ENCODE measurements around the gene PANX2.

PANX2 gene

DNA sequence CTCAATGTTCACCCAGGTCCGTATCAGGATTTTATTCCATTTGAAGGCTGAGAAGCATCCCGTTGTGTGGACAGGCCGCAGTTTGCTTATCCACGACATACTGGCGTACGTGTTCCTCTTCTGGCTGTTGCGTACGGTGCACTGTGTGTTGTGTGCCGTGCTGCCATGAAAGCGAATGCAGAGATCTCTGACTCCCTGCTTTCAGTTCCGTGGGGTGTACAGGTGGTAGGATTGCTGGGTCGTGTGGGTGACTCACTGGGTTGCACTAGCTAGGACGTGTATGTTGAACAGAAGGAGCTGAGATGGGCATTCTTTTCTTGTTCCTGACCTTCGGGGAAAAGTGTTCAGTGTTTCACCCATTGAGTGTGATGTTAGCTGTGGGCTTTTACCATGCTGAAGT lies 40.6 kb downstream of the PANX2 start:
- DNase-seq (ENCODE audit: low read depth in 2 of 2), result no peak

- no peak for DNase-seq (ENCODE audit: low read depth in 2 of 2)
Observed at GRCh38 chr22:50213263-50213662, 42.7 kb downstream of the PANX2 start.

GRCh38 chr22:50215297-50216054 lies 44.9 kb downstream of the PANX2 start:
- DNase-seq (ENCODE audit: low read depth in 2 of 2), result no peak

DNA sequence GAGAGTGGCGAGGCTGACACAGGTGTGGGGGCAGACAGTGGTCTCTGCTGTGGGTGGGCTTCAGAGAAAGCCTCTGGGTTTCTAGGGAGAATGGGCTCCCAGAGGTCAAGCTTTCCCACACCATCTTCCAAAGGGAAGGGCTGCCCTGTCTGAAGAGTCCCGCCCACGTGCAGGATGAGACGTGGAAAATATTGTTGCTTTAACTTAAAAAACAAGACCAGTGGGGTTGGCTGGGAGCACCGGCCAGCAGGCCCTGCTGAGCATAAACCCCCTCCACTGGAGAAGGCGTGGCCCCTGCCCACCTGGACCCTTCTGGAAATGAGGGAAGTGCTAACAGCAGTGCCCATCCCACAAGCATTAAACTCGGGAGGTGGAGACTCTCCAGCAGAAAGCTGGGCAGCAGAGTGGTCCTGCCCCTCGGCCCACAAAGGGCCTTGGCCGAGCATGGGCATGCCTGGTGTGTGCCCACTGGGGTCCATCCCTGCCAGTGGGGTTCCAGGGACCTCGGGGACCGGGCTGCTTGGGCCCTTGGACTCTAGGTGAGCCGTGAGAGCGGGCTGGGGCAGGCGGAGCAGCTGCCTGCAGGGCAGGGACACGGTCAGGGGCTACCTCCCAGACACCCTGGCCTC lies 45.6 kb downstream of the PANX2 start:
- DNase-seq (ENCODE audit: low read depth in 2 of 2), result no peak

DNA sequence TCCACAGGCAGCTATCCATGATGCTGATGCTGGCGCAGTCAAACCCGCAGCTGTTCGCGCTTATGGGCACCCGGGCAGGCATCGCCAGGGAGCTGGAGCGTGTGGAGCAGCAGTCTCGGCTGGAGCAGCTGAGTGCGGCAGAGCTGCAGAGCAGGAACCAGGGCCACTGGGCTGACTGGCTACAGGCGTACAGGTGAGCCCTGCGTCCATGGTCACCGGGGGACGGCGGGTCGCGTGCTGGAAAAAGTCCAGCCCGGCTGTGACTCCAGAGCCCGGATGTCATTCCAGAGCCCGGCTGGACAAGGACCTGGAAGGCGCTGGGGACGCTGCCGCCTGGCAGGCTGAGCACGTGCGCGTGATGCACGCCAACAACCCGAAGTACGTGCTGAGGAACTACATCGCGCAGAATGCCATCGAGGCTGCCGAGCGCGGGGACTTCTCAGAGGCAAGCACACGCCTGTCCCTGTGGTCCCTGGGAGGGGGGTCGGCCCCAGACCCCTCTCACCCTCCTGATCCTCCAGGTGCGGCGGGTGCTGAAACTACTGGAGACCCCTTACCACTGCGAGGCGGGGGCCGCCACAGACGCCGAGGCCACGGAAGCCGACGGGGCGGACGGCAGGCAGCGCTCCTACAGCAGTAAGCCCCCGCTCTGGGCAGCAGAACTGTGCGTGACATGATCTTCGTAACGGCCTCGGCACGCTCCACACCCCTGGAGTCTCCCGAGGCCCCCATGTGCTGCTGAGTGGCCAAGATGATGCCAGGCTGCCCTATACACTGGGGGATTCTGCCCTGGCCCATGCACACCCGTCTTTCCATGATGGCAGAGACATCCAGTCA lies 46.4 kb downstream of the PANX2 start:
- no peak for DNase-seq (ENCODE audit: low read depth in 2 of 2)

DNA sequence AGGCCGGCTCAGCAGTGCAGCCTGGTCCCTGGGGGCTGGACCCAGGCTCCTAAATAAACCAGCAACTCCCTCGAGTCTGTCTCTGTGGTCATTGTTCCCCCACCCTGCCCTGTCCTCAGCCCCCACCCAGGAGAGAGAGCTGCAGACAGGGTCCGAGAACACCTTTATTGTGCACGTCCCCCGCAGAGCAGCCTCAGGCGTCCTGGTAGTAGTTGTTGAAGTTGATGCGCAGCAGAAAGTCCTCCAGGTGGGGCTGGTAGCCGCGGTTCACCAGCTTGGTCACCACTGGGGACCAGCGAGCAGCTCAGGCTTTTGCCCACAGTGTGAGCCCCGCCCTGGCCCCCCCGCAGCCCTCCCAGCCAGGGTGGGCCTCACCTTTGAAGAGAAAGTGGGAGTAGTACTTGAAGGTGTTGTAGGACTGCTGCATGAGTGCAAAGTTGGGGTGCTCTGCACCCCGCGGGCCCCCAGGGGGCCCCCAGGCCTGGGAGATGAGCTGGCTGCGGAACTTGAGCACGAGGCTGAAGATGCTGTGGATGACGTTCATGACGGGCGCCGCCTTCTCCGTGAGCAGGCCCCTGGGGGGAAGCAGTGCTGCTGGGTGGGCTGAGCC lies 47.1 kb downstream of the PANX2 start:
- DNase-seq (ENCODE audit: low read depth in 2 of 2), result no peak

DNA sequence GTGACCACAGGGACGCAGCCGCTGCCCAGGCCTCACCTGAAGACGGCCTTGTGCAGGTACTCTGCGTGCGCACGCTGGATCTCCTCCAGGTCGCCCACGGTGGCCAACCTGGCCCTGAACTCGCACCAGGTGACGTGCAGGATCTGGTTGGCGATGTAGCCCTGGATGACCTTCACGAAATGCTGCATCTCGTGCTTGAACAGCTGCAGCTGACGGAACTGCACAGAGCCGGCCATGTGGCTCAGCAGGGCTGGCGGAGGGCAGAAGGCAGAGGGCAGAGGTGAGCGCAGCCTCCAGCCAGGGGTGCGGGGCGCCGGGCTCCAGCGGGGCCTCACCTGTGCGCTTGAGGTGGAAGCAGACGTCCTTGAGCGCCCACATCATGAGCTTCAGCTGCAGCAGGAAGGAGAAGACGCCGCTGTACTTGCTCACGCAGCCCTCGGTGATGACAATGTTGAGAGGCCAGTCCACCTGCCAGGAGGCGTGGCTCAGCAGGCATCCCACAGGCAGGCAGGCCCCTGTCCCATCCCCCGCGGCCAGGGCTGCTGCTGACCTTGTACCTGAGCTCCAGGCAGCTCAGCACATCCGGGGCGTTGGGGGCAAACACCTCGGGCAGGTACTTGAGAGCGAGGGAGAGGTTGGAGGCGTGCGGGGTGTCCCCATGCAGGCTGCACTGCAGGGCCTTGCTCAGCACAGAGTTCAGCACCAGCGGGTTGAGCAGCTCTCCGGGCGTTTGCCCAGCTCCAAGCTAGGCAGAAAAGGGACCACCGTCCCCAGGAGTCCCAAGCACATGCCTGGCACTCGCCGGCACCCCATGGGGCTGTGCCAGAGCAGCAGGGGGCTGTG lies 47.8 kb downstream of the PANX2 start:
- DNase-seq (ENCODE audit: low read depth in 2 of 2), result no peak

- DNase-seq (ENCODE audit: low read depth in 2 of 2), result no peak
Observed at GRCh38 chr22:50218996-50219727, 48.6 kb downstream of the PANX2 start.

GRCh38 chr22:50219800-50220602 lies 49.5 kb downstream of the PANX2 start:
- no peak for DNase-seq (ENCODE audit: low read depth in 2 of 2)

DNA sequence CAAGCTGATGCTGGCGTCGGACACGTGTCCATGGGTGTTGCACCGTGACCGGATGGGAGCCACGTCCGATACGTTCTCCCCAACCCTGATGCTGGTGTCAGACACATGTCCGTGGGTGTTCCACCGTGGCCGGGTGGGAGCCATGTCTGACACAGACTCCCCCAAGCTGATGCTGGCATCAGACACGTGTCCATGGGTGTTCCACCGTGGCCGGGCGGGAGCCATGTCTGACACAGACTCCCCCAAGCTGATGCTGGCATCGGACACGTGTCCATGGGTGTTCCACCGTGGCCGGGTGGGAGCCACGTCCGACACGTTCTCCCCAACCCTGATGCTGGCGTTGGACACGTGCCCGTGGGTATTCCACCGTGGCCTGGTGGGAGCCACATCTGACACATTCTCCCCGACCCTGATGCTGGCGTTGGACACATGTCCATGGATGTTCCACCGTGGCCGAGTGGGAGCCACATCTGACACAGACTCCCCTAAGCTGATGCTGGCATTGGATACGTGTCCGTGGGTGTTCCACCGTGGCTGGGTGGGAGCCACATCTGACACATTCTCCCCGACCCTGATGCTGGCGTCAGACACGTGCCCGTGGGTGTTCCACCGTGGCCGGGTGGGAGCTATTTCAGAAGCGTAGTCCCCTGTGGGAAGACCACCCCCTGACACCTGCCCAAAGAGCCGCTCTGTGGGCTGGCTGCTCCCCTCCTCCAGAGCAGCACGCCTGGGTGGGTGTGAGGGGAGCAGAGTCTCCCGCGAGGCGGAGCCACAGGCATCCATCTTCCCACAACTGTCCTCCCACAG lies 50.3 kb downstream of the PANX2 start:
- DNase-seq (ENCODE audit: low read depth in 2 of 2), result no peak

DNA sequence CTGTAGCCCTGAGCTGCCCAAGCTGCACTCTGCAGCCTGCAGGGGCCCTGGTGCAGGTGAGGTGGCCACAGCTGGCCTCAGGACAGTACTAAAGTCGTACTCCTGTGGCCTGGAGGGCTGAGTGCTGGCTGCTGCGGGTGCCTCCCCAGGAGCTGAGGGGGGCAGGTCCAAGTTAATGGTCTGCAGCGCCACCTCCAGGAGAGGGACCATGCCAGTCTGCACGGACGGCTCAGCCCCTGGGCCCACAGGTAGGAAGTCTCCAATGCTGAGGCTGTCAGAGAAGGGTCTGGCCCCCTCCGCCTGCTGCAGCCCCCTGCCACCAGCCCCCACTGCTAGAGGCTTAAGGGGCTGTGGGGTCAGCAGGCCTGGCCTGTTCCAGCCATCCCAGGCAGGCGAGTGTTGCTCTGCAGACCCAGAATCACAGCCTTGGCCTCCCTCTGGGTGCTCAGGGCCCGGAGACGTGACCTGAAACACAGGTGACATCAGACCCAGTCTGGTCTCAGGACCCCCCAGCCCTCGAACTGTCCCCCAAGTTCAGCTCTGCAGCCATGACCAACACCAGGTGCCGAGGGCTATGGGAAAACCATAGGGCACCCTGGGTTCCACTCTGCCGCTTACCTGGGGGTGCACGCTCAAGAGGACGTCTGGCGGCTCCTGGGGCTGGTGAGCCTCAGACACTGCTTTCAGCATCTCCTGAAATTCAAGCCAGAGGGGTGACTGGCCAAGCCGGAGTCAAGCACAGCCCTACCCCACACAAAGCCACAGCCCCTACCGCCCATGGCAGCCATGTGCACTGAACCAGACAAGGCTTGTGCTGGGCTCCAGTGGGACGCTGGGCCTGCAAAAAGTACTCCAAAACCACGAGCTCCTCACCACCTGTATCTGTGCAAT lies 51.1 kb downstream of the PANX2 start:
- DNase-seq (ENCODE audit: low read depth in 2 of 2), result no peak

DNA sequence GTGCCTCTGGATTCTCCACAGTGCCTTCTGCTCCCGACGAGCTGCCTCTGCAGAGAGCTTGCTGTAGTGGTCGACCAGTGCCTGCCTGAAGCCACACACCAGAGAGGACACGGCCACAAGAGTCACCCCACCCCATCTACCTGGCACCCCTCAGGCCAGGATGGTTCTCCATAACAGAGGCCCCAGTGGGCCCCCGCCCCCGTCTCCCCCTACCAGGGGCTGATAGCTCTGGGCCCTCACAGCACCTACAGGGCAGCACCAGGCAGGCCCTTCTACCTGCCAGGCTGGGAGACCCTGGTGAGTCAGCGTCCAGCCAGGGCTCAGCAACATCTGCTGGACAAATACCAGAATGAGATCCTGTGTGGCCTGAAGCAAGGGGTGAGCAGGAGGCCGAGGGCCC lies 52.0 kb downstream of the PANX2 start:
- no peak for DNase-seq (ENCODE audit: low read depth in 2 of 2)

GRCh38 chr22:50224071-50224470 lies 53.5 kb downstream of the PANX2 start:
- no peak for DNase-seq (ENCODE audit: low read depth in 2 of 2)

- DNase-seq (ENCODE audit: low read depth in 2 of 2), result no peak
Observed at GRCh38 chr22:50225200-50225969, 54.9 kb downstream of the PANX2 start.

DNA sequence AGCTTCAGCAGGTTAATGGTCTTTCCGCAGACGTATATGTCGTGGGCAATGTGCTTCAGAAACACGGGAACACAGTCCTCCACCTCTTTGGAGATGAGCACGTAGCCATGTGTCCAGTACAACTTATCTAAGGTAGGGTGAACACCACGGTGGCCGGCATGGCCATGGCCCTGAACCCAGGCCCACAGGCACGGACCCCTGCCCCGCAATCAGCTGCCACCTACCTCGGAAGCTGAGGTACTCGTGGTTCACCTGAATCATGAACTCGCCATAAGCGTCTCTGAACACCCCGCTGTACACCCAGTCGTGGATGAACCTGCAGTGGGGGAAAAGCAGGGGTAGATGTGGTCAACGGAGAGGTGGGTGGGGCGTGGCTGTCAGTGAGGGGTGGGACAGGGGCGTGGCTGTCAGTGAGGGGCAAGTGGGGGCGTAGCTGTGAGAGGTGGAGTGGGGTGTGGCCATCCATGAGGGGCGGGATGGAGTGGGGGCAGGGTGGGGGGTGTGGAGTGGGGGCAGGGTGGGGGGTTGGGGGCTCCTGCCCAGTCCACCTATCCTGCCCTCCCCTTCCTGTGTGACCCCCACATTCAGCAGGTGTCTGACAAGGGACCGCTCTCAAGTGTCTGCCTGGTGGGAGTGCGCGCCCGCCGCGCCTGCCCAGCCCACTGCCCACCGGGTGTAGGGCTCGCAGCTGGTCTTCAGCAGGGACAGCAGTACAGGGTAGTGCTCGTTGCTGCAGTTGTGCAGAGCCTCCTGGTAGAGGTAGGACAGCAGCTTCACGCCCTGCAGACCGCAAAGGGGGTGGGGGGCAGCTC lies 55.7 kb downstream of the PANX2 start:
- DNase-seq (ENCODE audit: low read depth in 2 of 2), result no peak

DNA sequence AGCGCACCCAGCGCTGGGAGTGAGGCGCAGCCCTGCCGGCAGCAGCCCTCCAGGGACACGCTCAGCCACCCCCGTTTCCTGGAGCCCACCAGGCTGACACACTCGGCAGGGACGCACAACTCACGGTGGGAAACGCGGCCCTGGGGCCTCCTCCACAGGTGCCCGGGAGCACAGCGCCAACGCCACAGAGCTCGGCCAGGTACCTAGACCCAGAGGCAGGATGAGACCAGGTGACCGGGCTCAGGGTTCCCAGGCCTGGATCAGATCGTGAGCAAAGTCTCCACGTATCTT lies 56.3 kb downstream of the PANX2 start:
- DNase-seq (ENCODE audit: low read depth in 2 of 2), result no peak

All from stimulated activated CD4-positive, alpha-beta T cell treated with anti-CD3 and anti-CD28 coated beads, Interleukin-12 subunit alpha, Interleukin-12 subunit beta, amount 100 ng/mL, for 24 hours (primary cell).